AG10803 (cell line): Measurements from ENCODE around the gene LRRIQ1.

ENCODE experiments used
- DNase-seq: peaks from one replicate; pipeline ENCODE4 v3.0.0; 2010; ENCODE audit warnings: low read depth
- H3K4me3 ChIP-seq: 2 replicates; pipeline ENCODE4 v1.5.1; 2011; ENCODE audit warnings: mild to moderate bottlenecking, low read length, control low read depth
- TF ChIP-seq, protein P1 (sequence below): conservative IDR thresholded peaks from 2 replicates; pipeline ENCODE4 v1.5.1; 2011; ENCODE audit warnings: mild to moderate bottlenecking, low read length, control low read depth, inconsistent platforms

Gene LRRIQ1

GRCh38 chr12:85244561-85244960, 208.4 kb downstream of the LRRIQ1 start:
- no peak for DNase-seq
- H3K4me3 ChIP-seq: no peak overlapping the region
- TF ChIP-seq, protein P1, sequence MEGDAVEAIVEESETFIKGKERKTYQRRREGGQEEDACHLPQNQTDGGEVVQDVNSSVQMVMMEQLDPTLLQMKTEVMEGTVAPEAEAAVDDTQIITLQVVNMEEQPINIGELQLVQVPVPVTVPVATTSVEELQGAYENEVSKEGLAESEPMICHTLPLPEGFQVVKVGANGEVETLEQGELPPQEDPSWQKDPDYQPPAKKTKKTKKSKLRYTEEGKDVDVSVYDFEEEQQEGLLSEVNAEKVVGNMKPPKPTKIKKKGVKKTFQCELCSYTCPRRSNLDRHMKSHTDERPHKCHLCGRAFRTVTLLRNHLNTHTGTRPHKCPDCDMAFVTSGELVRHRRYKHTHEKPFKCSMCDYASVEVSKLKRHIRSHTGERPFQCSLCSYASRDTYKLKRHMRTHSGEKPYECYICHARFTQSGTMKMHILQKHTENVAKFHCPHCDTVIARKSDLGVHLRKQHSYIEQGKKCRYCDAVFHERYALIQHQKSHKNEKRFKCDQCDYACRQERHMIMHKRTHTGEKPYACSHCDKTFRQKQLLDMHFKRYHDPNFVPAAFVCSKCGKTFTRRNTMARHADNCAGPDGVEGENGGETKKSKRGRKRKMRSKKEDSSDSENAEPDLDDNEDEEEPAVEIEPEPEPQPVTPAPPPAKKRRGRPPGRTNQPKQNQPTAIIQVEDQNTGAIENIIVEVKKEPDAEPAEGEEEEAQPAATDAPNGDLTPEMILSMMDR: no peak

- TF ChIP-seq, protein P1: no peak
- H3K4me3 ChIP-seq: no peak overlapping the region
- no peak for DNase-seq
Measured at GRCh38 chr12:85253853-85254252, 217.7 kb downstream of the LRRIQ1 start.

DNA sequence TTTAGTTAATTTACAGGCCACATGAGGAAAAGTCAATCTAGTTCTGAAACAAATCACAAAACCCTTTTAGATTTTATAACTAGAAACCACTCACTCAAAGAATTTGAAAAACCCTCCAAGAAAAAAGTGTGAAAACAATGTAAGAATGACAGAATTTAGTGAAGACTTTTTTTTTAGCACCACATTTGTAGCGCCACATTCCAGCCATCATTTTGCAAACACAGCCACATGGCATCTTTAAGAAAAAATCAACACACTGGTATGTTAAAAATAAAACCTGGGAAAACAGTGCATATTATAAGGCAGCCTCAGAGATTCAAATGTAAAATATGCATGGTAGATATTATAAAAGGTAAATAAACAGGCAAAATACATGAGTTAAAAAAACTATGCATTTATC, 221.5 kb downstream of the LRRIQ1 start:
- DNase-seq: no peak
- TF ChIP-seq, protein P1: no peak
- H3K4me3 ChIP-seq: no peak overlapping the region

- TF ChIP-seq, protein P1: no peak
- DNase-seq: no peak
- H3K4me3 ChIP-seq: no peak overlapping the region
Measured at GRCh38 chr12:85260447-85260846, 224.3 kb downstream of the LRRIQ1 start.

DNA sequence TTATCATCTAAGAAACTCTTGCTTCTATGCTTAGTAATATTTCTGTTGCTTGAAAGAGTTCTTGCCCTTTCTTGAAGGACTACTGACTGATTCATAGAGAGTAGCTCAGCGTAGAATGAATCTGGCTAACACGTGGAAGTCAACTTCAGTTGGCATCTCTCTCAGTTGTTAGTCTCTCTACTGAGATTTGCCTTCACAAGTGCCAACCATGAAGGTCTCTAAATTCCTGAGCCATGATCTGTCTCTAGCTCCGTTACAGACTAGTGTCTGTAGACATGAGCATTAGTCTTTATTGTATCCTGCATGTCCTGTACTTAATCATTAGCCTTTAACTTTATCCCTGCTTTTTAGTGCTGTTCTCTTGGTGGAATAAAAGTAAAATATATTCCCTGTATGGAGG, 224.7 kb downstream of the LRRIQ1 start:
- DNase-seq: peak; percentile 1
- TF ChIP-seq, protein P1: no peak
- no peak overlapping the region for H3K4me3 ChIP-seq

GRCh38 chr12:85266356-85266755, 230.2 kb downstream of the LRRIQ1 start:
- H3K4me3 ChIP-seq: no peak overlapping the region
- DNase-seq: no peak
- TF ChIP-seq, protein P1: no peak

GRCh38 chr12:85273381-85274314, 237.5 kb downstream of the LRRIQ1 start:
- TF ChIP-seq, protein P1: no peak
- H3K4me3 ChIP-seq: no peak overlapping the region
- DNase-seq: no peak
